ENCODE data around the gene RNU1-3. TPM values are rescaled to one million over a fixed set of nuclear protein-coding genes. Genes with fewer than 3 reads are reported as not detected.
"Not testable (repeated sequence)": the region's sequence is repeated elsewhere in the genome, so short reads cannot be mapped to it uniquely, and the experiment has no call there.

RNU1-3 gene
- total and polyA plus RNA-seq, 2 of the 8 experiments (the other 6 are each of a cell fraction or from before 2014, with no cell fraction given): 145 to 1,303 TPM

GRCh38 chr1:16700138-16700895 is 33.6 kb upstream of the RNU1-3 start:
- not testable (repeated sequence) for H4K5ac ChIP-seq (ENCODE audit: insufficient read length, low read depth, low read length); FAIRE-seq; H3K36me3 ChIP-seq (ENCODE audit: control insufficient read depth in 2 of 4, insufficient read depth in 4 of 4, low read length in 3 of 4); H2BK15ac ChIP-seq (ENCODE audit: low read length); H2BK20ac ChIP-seq (ENCODE audit: low read length); H4K91ac ChIP-seq (replicated peaks; ENCODE audit: insufficient read length, low read length); H3K4me1 ChIP-seq (replicated peaks in 1 of 4; ENCODE audit: control insufficient read depth in 3 of 4, insufficient read depth in 4 of 4, low read length in 3 of 4); H4K8ac ChIP-seq (ENCODE audit: extremely low read depth, insufficient read depth, low read length); H3K79me2 ChIP-seq (ENCODE audit: control insufficient read depth in 1 of 2, insufficient read depth in 2 of 2, low read length in 2 of 2); DNase-seq (ENCODE audit: low read depth in 1 of 2, low spot score in 2 of 2); H3K18ac ChIP-seq (ENCODE audit: extremely low read depth, low read length); H3K56ac ChIP-seq (replicated peaks; ENCODE audit: insufficient read length, low read depth, low read length); H3K14ac ChIP-seq (ENCODE audit: insufficient read length); H3K27me3 ChIP-seq (replicated peaks in 1 of 4; ENCODE audit: control insufficient read depth in 3 of 4, extremely low read depth in 1 of 4, insufficient read depth in 3 of 4, low read length in 3 of 4); H2AK5ac ChIP-seq (ENCODE audit: low read depth, low read length); H3K9ac ChIP-seq (replicated peaks in 1 of 4; ENCODE audit: extremely low read depth in 1 of 4, low read depth in 3 of 4, low read length in 3 of 4); H3K4ac ChIP-seq (replicated peaks; ENCODE audit: insufficient read length, low read depth, low read length); H4K20me1 ChIP-seq (replicated peaks in 1 of 2; ENCODE audit: control insufficient read depth in 1 of 2, insufficient read depth in 2 of 2, low read length in 2 of 2); H3K27ac ChIP-seq (ENCODE audit: low read depth, low read length); H2BK120ac ChIP-seq (replicated peaks; ENCODE audit: low read depth, low read length); H2AFZ ChIP-seq (ENCODE audit: low read length); H3K23me2 ChIP-seq (ENCODE audit: low read depth, low read length); H3K4me3 ChIP-seq (ENCODE audit: extremely low read depth in 1 of 4, insufficient read depth in 2 of 4, low read depth in 3 of 4, low read length in 4 of 4); H2BK5ac ChIP-seq (ENCODE audit: low read depth, low read length); H3K23ac ChIP-seq (ENCODE audit: insufficient read length); H3K9me3 ChIP-seq (ENCODE audit: insufficient read depth in 2 of 2, low read depth in 1 of 2, low read length in 1 of 2); H3K4me2 ChIP-seq (ENCODE audit: insufficient read depth in 1 of 2, low read depth in 2 of 2, low read length in 2 of 2); H3K79me1 ChIP-seq (ENCODE audit: low read depth, low read length); H2BK12ac ChIP-seq (ENCODE audit: low read depth, low read length)
- WGBS, 2 experiments (ENCODE audit: extremely low coverage in 1 of 2, insufficient coverage in 1 of 2, insufficient read length in 1 of 2, insufficient replicate concordance in 2 of 2, low coverage in 1 of 2, low lambda C conversion rate in 2 of 2, missing lambda C conversion rate in 1 of 2): no CpG with 5 or more reads among the region's 57 CpGs
- POLR2A ChIA-PET (ENCODE audit: partially characterized antibody): interaction anchor here (0.6 to 3.4 kb wide), 10 partner anchors 8 to 671 kb away, joined by 3 to 19 read pairs (median 6); no protein-coding TSS in a partner anchor
- CTCF ChIA-PET (ENCODE audit: partially characterized antibody): interaction anchor here (0.6 to 29.9 kb wide), 5 partner anchors 2 to 213 kb away, joined by 3 to 723 read pairs (median 611); partner anchors contain the start of gene NBPF1

All from H1 (cell line).